Measurements from ENCODE around the gene MAFG. TPM values are rescaled to one million over a fixed set of nuclear protein-coding genes. Genes with fewer than 3 reads are reported as not detected.

MAFG gene
- total RNA-seq, 6 donors from 2014 or later: 23.0 to 46.4 (median 28.8) TPM

DNA sequence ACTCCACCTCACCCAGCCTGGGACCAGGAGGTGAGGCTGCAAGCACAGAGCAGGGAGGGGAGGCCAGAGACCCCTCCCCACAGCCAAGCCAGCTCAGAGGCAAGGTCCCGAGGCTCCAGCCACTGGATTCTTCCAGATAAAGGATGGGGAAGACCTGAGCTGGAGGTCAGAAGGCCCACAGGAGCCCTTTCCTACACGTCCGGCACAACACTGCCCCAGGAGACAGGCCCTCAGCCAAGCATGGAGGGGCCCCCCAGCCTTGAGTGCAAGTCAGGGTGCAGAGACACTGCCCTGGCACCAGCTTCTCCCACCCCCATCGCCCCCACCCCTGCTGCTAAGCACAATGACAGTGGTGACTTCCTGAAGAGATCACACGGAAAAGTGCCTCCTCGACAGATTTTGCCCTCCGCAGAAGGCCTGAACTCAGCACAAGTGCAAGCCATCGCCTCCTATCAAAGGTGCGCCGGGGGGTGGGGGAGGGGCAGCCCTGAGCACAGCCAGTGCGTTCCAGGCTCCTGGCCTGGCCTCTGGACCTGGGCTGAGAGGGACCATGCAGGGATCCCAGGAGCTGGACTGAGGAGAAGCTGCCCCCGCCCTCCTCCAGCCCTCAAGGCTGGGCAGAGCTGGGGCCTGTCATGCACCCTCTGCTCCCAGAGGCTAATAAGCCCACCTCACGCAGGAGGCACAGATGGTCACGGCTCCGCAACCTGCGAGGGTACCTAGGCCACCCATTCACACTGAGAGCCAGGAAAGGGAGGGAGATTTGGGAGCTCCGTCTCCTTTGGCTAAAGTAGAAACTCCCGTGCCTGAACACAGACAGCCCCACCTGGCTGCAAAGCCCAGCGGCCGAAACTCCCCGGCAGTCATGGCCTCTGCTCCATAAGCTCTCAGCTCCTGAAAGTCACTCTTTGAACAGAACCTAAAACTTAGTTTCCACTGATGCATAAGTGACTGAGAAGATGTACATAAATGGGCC is 2.7 kb downstream of the MAFG start:
- peak overlapping the region; percentile 43 to 99 (median 74) for H3K27ac ChIP-seq
- H3K36me3 ChIP-seq: peaks cover 8 to 29% (median 16%) of the 10 kb centered on the region in 4 donors
- peak overlapping the region in 1 of 4 donors; percentile 34 for H3K4me3 ChIP-seq
- ATAC-seq (ENCODE audit: low FRiP score in 2 of 2) (no peak), DNase-seq (peak in 1 of 2 donors; percentile 44)
- no peaks in the 10 kb centered on the region for H3K9me3 ChIP-seq
- H3K27me3 ChIP-seq: peaks cover 0 to 10% (median 1%) of the 10 kb centered on the region in 4 donors
- 63 to 94% methylated on average over 3 to 17 of the region's 21 CpGs for WGBS, 2 donors
- no peak for TF ChIP-seq POLR2AphosphoS5 (IDR thresholded peaks at IDR 0.05)
- no peak for TF ChIP-seq EP300 (IDR thresholded peaks at IDR 0.05)
- TF ChIP-seq POLR2A (IDR thresholded peaks at IDR 0.05): no peak
- TF ChIP-seq, protein P1, sequence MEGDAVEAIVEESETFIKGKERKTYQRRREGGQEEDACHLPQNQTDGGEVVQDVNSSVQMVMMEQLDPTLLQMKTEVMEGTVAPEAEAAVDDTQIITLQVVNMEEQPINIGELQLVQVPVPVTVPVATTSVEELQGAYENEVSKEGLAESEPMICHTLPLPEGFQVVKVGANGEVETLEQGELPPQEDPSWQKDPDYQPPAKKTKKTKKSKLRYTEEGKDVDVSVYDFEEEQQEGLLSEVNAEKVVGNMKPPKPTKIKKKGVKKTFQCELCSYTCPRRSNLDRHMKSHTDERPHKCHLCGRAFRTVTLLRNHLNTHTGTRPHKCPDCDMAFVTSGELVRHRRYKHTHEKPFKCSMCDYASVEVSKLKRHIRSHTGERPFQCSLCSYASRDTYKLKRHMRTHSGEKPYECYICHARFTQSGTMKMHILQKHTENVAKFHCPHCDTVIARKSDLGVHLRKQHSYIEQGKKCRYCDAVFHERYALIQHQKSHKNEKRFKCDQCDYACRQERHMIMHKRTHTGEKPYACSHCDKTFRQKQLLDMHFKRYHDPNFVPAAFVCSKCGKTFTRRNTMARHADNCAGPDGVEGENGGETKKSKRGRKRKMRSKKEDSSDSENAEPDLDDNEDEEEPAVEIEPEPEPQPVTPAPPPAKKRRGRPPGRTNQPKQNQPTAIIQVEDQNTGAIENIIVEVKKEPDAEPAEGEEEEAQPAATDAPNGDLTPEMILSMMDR (IDR thresholded peaks at IDR 0.05): no peak
- H3K4me1 ChIP-seq: peaks cover 38 to 76% (median 62%) of the 10 kb centered on the region in 4 donors

DNA sequence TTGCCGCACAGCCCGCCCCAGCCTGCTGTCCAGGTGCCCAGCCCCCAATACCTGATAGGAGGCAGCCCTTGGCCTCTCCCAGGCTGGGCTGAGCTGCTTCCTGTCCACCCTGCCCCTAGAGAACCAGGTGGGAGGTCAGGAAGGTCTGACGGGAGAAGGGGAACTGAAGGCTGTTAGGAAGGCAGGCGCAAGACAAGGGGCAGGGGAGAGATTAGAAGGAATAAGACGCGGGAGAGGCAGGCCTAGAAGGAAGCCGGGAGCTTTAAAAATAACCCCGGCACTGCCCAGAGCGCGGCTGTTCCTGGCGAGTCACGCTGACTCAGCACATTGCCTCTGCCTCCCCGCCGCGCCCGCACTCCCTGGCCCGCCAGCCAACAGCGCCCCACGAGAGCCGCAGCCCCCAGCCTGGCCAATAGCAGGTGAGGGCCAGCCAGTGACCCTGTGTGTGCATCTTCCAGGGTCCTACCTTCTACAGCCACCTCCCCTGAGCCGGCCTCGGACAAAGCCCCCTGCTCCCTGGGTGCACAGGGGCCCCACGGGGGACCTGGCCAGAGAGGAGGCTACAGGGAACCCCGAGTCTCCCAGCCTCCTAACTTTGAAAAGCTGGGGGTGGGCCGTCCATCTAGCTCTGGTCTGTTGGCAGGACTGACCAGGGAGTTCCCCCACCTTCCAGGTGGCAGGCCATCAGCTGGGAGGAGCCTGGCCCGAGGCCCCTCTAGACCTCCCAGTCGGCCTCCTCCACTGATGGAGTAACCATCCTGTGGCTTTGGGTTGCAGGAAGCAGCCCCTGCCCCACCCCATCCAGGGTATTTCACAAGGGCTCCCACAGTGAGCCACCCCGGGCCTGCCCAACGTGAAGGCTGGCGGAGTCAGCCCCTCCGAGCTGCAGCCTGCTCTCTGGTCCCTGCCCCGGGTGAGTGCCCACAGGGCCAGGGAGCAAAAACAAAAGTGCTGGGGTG is 4.0 kb downstream of the MAFG start:
- H3K36me3 ChIP-seq: peaks cover 8 to 39% (median 23%) of the 10 kb centered on the region in 4 donors
- peak overlapping the region; percentile 43 to 99 (median 74) for H3K27ac ChIP-seq
- peak overlapping the region in 3 of 4 donors; percentile 17 to 34 (median 29) for H3K4me3 ChIP-seq
- peaks cover 38 to 84% (median 58%) of the 10 kb centered on the region in 4 donors for H3K4me1 ChIP-seq
- 13 to 32% methylated on average over 14 to 30 of the region's 32 CpGs for WGBS, 2 donors
- no peaks in the 10 kb centered on the region for H3K9me3 ChIP-seq
- peaks cover 0 to 8% (median 0%) of the 10 kb centered on the region in 4 donors for H3K27me3 ChIP-seq
- no peak for TF ChIP-seq EP300 (IDR thresholded peaks at IDR 0.05)
- peak in 1 of 4 donors; percentile 3 for TF ChIP-seq POLR2A (IDR thresholded peaks at IDR 0.05)
- peak in 1 of 2 donors; percentile 6 for TF ChIP-seq POLR2AphosphoS5 (IDR thresholded peaks at IDR 0.05)
- TF ChIP-seq, protein P1 (IDR thresholded peaks at IDR 0.05): no peak
- DNase-seq (peak; percentile 88 to 90), ATAC-seq (ENCODE audit: low FRiP score in 2 of 2) (peak; percentile 17 to 54)

DNA sequence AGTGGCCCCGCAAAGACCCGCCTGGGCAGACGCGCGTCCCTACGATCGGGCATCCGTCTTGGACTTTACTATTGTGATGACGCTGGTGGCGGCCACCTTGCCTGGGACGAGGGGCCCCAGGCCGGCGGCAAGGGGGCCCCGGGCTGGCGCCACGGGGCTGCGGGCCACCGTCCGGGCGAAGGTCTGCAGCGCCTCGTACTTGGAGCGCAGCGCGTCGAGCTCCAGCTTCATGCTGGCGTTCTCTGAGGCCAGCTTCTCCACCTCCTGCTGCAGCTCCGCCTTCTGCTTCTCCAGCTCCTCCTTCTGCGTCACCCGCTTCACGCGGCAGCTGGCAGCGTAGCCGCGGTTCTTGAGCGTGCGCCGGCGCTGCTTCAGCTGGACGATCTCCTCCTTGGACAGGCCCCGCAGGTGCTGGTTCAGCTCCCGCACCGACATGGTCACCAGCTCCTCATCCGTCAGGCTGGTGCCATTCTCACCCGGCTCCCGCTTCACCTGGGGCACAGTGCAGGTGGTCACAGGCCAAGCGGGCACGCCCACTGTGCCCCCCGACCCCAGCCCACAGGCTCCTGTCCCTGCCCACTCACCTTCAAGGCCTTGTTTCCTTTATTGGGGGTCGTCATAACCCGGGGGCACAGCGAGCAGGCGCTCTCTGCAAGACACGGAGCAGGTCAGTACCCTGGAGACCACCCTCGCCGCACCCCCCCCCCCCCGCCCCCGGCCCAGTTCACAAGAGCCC is 4.8 kb downstream of the MAFG start:
- Histone ChIP-seq H3K27me3 (no peaks in the 10 kb centered on the region), H3K4me1 (peaks cover 43 to 82% (median 55%) of the 10 kb centered on the region in 4 donors), H3K9me3 (no peaks in the 10 kb centered on the region), H3K36me3 (peaks cover 8 to 39% (median 23%) of the 10 kb centered on the region in 4 donors), H3K27ac (peak overlapping the region; percentile 43 to 99 (median 74)), H3K4me3 (peak overlapping the region in 3 of 4 donors; percentile 17 to 34 (median 29))
- 89 to 91% methylated on average over 36 to 53 of the region's 58 CpGs for WGBS, 2 donors
- DNase-seq: peak in 1 of 2 donors; percentile 82
- no peak for ATAC-seq (ENCODE audit: low FRiP score in 2 of 2)
- TF ChIP-seq, protein P1 (IDR thresholded peaks at IDR 0.05): no peak
- TF ChIP-seq EP300 (IDR thresholded peaks at IDR 0.05) (no peak), POLR2AphosphoS5 (IDR thresholded peaks at IDR 0.05) (no peak), POLR2A (IDR thresholded peaks at IDR 0.05) (no peak)

DNA sequence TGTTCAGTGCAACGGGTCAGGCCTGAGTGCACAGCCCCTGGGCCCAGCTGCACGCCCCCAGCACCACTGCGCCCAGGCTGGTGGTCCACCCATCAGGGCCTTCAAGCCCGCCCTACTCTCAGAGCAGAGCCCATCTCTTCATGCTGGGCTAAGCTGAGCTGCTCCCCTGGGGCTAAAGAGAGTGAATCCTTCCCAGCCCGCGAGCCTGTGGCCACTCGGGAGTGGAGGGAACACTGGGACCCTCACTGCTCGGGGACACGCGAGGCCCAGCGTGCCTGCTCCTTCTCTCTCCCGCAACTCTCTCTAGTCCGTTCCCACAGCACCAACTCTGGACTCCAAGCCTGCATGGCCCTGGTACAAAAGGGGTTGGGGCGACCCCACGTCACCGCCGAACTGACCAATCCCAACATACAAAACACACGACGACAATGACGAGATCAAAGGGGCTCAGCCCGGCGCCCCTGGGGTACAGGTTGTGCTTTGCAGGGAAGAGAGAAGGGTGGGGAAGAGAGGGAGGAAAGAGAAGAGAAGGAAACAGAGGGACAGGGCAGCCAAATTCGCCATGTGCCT is 5.5 kb downstream of the MAFG start:
- peaks cover 8 to 39% (median 23%) of the 10 kb centered on the region in 4 donors for H3K36me3 ChIP-seq
- WGBS, 2 donors: 95% methylated on average over 14 to 23 of the region's 23 CpGs
- TF ChIP-seq, protein P1 (IDR thresholded peaks at IDR 0.05): no peak
- TF ChIP-seq POLR2AphosphoS5 (IDR thresholded peaks at IDR 0.05) (no peak), EP300 (IDR thresholded peaks at IDR 0.05) (no peak), POLR2A (IDR thresholded peaks at IDR 0.05) (no peak)
- DNase-seq (peak in 1 of 2 donors; percentile 55), ATAC-seq (ENCODE audit: low FRiP score in 2 of 2) (no peak)
- no peaks in the 10 kb centered on the region for H3K27me3 ChIP-seq
- H3K9me3 ChIP-seq: no peaks in the 10 kb centered on the region
- peaks cover 46 to 87% (median 59%) of the 10 kb centered on the region in 4 donors for H3K4me1 ChIP-seq
- no peak overlapping the region for H3K4me3 ChIP-seq
- peak overlapping the region in 2 of 4 donors; percentile 8 to 99 for H3K27ac ChIP-seq

Data from upper lobe of left lung (tissue), 6 donors.